T-helper 17 cell (primary cell): ENCODE measurements around the gene SSU72. TPM values are rescaled to one million over a fixed set of nuclear protein-coding genes. Genes with fewer than 3 reads are reported as not detected.
"Not testable (repeated sequence)": the region's sequence is repeated elsewhere in the genome, so short reads cannot be mapped to it uniquely, and the experiment has no call there.

Source experiments
- ATAC-seq: fragments of 150-1000 bp; cut with Tn5 transposase; 2 replicates; pipeline ENCODE4 v1.10.0; 2021; ENCODE audit warnings: mild to moderate bottlenecking, moderate library complexity
- DNase-seq, 3 donors: peaks; one replicate each; pipeline versions ENCODE4 v3.0.0 to v3.0.0-alpha.2; 2020 to 2021
- H3K9me3 ChIP-seq: one replicate; pipeline ENCODE4 v1.7.0; 2013; ENCODE audit warnings: low read length, mild to moderate bottlenecking; ENCODE audit not compliant: control insufficient read depth, poor library complexity, severe bottlenecking
- H3K27ac Mint-ChIP-seq: one replicate; pipeline ENCODE4 v1.8.0; 2022; ENCODE audit warnings: mild to moderate bottlenecking, moderate library complexity, mixed read lengths
- H3K27me3 Mint-ChIP-seq: one replicate; pipeline ENCODE4 v1.8.0; 2022; ENCODE audit warnings: mixed read lengths
- H3K36me3 Mint-ChIP-seq: one replicate; pipeline ENCODE4 v1.8.0; 2022; ENCODE audit warnings: low read depth, mixed read lengths
- H3K4me1 Mint-ChIP-seq: one replicate; pipeline ENCODE4 v1.8.0; 2022; ENCODE audit warnings: mild to moderate bottlenecking, mixed read lengths
- H3K4me3 Mint-ChIP-seq: one replicate; pipeline ENCODE4 v1.8.0; 2022; ENCODE audit warnings: mild to moderate bottlenecking, moderate library complexity, mixed read lengths
- total RNA-seq, 4 donors: library from RNA in 2 of 4; stranded (reverse) in 2 of 4; gene quantifications; one replicate each; pipeline ENCODE4 v1.2.3 and lab custom pipeline; 2022 to 2026

SSU72 gene
- total RNA-seq, 2 donors from 2014 or later: 99.3 to 103 TPM

DNA sequence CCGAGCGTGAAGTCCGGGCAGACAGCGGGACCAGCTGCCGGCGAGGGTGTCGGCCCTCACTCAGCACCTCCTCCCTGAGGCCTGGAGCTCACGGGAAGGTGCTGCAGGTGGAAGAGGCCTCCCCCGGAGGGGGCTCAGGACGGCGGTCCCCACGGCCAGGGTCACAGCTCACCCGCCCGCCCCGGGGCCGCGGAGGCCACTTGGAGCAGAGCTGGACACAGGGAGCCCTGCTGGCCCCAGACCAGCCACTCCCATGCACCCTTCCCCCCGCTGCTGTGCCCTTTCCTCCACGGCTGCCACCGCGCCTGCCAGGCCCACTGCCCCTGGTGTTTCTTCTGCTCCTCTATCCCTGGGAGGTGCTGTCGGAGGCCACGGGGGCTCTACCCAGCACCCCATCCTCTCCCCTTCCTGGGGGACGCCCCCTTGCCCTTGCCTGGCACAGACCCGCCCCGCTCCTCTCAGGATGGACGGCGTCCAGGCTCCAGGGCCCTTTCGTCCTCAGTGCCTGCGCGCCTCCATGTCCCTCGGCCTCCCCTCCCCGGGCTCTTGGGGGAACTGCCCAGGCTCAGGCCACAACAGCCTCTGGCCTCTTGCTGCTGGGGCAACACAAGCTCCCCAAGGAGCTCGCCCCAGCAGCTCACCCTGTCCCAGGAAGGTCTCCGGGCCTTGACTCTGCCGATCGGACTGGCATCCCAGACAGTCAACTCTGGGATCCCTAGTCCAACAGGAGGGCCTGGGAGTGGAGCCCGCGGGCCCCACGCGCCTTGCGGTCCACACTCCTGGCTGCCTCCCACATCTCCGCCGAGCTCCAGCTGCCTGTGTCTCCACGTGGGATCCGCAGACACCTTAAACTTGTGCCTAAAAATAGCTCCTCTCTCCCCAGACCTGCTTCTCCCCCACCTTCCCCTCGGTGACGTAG is 38.4 kb downstream of the SSU72 start:
- Mint-ChIP-seq H3K27me3 (no peaks in the 10 kb centered on the region), H3K4me1 (peaks cover 5% of the 10 kb centered on the region), H3K36me3 (no peaks in the 10 kb centered on the region), H3K27ac (peak overlapping the region; percentile 14), H3K4me3 (no peak overlapping the region)
- ATAC-seq (no peak), DNase-seq (no peak)
- no peaks in the 10 kb centered on the region for H3K9me3 ChIP-seq

DNA sequence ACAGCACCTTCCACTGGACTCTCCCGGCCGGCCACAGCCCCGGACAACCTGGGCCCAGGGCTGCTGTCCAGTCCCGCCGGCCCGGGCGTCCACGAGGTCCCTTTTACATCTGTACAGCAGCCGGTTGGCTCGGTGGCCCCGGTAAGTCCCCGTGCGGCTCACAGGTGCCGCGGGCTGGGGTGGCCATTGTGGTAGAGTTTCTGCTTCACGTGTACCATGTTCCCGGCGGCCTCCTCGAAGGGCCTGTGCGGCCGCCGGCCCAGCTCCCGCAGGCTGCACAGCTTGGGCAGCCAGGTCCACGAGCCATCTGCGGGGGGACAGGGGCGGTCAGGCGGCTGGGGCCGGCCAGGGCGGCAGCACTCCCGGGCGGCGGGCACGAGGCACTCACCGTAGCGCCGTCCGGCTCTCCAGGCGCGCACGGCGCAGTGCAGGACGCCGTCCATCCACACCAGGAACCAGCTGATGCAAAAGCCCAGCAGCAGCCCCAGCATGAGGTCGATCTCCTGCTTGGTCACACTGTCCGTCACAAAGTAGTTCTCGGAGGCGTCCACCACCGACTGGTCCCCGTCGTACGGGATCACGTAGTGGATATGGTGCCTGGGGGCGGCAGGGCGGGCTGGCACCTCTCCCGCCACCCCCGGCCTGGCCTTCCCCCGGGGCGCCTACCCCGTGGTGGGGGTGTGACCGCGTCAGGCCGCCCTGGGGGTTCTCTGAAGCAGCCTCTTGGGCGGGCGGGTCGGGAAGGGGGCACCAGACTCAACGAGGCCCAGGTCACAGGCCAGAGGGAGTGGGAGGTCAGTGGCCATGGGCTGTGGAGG is 39.3 kb downstream of the SSU72 start:
- H3K27ac Mint-ChIP-seq: no peak overlapping the region

DNA sequence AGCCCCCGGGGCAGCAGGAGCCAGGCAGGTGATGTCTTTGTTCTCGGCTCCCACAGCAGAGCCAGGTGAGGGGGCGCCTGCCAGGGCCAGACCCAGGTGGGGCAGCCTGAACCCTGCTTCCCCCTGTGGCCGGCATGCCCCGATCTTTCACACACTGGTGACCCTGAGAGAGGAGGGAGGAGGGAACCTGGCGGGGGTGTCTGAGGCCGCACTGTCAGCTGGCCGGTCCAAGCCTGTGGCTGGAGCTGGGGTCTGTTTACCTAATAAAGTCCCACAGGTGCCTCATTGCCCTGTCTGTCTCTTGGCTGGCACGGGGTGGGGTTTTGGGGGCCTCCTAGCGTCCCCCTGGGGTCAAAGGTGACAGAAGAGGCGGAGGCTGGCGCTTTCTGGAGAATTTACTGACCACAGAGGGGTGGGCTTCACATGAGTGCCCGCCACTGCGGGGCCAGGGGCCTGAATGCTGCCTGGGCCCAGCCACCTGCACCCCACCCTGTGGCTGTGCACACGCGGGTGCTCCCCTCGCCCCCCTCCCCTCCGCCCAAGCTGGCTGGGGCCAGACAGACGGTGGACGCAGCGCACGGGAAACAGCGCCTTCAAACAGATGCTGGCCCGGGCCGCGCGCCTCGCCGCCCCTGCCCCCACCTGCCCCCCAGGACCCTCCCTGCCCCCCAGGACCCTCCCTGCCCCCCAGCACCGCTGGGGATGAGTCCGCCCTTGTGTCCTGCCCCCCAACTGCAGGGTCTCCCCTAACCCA is 40.1 kb downstream of the SSU72 start:
- no peak overlapping the region for H3K27ac Mint-ChIP-seq
- H3K4me3 Mint-ChIP-seq: no peak overlapping the region
- ATAC-seq (no peak), DNase-seq (no peak)
- H3K36me3 Mint-ChIP-seq: no peaks in the 10 kb centered on the region
- peaks cover 4% of the 10 kb centered on the region for H3K4me1 Mint-ChIP-seq
- no peaks in the 10 kb centered on the region for H3K27me3 Mint-ChIP-seq
- H3K9me3 ChIP-seq: no peaks in the 10 kb centered on the region

More for the DNA sequence above, 39.3 kb downstream of the SSU72 start:
- H3K9me3 ChIP-seq: no peaks in the 10 kb centered on the region
- Mint-ChIP-seq H3K4me3 (no peak overlapping the region), H3K36me3 (no peaks in the 10 kb centered on the region), H3K27me3 (no peaks in the 10 kb centered on the region), H3K4me1 (peaks cover 5% of the 10 kb centered on the region)
- ATAC-seq (no peak), DNase-seq (no peak)

DNA sequence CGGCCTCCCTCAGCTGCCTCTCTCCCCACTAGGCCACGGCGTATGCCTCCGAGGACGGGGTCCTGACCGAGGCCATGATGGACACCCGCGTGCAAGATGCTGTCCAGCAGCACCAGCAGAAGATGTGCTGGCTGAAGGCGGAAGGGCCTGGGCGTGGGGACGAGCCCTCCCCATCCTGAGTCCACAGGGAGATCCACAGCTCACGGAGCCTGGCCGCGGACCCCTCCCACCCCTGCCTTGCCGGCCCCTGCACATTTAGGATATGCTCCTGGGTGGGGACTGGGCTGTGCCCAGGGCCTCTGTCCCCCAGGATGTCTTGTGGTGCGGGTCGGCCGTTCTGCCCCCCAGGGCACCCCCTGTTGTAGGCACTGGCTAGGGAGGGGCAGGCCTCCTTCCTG is 40.8 kb downstream of the SSU72 start:
- H3K27ac Mint-ChIP-seq, H3K27me3 Mint-ChIP-seq, H3K36me3 Mint-ChIP-seq, H3K4me1 Mint-ChIP-seq, DNase-seq, H3K4me3 Mint-ChIP-seq, H3K9me3 ChIP-seq, ATAC-seq: not testable (repeated sequence)

DNA sequence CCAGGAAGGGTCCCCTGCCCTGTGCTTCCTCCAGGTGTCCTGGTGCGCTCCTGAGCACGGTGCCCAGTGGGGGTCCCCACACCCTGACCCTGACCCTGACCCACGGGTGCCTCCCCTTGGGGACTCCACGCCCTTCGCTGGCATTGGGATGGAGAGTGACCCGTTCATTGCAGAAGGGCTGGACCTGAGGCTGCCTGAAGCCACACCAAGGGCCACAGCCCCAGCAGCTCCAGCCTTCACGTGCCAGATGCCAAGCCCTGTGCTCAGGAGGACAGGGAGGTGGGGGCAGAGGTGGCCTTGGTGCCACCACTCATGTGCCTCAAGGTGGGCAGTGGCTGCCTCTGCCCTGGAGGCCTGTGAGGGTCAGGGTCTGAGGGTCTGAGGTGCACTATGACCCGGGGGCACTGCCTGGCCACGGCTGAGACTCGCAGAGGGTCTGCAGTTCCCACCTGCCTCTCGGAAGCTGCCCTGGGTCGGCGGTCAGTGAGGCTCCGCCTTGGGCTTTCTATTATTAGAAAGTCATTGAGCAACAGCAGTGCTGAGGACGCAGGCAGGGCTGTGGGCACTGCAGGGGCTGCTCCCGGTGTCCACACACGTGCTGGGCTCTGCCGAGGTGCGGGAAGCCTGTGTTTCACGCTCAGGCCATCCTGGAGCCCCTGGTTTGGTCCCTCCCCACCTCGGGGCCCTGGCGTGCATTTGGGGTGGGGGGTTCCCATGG is 41.3 kb downstream of the SSU72 start:
- DNase-seq, H3K27ac Mint-ChIP-seq, H3K36me3 Mint-ChIP-seq, H3K4me3 Mint-ChIP-seq, H3K9me3 ChIP-seq, ATAC-seq, H3K4me1 Mint-ChIP-seq, H3K27me3 Mint-ChIP-seq: not testable (repeated sequence)

DNA sequence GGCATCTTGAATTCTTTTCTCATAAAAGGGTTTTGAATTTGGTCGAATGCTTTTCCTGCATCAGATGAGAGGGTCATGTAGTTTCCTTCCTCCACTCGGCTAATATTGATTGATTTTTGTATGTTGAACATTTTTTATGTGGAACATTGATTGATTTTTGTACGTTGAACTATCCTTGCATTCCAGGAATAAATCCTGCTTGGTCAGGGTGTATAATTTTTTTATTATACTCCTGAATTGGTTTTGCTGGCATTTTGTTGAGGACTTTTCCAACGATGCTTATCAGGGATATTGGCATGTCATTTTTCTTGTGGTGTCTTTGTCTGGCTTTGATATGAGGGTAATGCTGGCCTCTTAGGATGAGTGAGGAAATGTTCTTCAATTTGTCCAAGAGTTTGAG is 42.7 kb downstream of the SSU72 start:
- Mint-ChIP-seq H3K4me3 (no peak overlapping the region), H3K4me1 (peaks cover 3% of the 10 kb centered on the region), H3K27me3 (no peaks in the 10 kb centered on the region), H3K36me3 (no peaks in the 10 kb centered on the region), H3K27ac (no peak overlapping the region)
- no peak for DNase-seq
- no peaks in the 10 kb centered on the region for H3K9me3 ChIP-seq
- no peak for ATAC-seq

DNA sequence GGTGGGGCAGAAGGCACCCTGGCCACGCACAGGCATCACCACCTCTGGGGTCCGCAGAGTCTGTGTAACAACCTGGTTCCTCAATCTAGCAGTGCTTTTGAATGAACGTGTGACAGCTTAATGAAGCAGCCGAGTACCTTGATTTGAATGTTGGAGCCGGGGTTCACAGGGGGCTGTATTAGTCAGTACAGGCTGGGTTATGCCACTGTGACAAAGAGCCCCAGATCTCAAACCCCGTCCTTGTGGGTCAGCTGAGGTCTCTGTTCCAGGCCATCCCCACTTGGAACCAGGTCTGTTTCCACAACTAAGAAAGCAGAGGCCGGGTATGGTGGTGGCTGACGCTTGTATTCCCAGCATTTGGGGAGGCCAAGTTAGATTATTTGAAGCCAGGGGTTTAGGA is 44.7 kb downstream of the SSU72 start:
- Mint-ChIP-seq H3K36me3 (no peaks in the 10 kb centered on the region), H3K27ac (no peak overlapping the region), H3K4me1 (no peaks in the 10 kb centered on the region), H3K27me3 (no peaks in the 10 kb centered on the region), H3K4me3 (no peak overlapping the region)
- no peak for ATAC-seq
- no peaks in the 10 kb centered on the region for H3K9me3 ChIP-seq
- no peak for DNase-seq

DNA sequence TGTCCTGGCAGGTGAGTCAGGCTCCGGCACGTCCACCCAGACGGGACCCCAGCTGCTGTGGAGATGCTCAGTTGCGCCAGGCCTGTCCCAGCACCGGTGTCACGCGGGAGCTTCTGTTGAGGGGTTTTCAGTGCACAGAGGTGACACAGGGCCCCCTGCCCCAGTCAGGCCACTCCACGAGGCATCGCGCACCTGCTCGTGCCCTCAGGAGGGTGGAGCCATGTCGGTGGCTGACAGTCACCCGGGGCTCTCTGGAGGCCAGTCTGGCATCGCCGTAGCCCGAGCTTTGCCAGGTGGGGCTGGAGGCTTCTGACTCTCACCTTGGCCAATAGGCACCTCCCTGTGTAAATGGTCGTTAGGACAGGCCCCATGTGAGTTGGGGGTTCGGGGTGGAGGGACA is 45.3 kb downstream of the SSU72 start:
- no peaks in the 10 kb centered on the region for H3K9me3 ChIP-seq
- DNase-seq (no peak), ATAC-seq (no peak)
- H3K36me3 Mint-ChIP-seq: no peaks in the 10 kb centered on the region
- H3K4me1 Mint-ChIP-seq: no peaks in the 10 kb centered on the region
- no peak overlapping the region for H3K4me3 Mint-ChIP-seq
- no peaks in the 10 kb centered on the region for H3K27me3 Mint-ChIP-seq
- H3K27ac Mint-ChIP-seq: no peak overlapping the region

DNA sequence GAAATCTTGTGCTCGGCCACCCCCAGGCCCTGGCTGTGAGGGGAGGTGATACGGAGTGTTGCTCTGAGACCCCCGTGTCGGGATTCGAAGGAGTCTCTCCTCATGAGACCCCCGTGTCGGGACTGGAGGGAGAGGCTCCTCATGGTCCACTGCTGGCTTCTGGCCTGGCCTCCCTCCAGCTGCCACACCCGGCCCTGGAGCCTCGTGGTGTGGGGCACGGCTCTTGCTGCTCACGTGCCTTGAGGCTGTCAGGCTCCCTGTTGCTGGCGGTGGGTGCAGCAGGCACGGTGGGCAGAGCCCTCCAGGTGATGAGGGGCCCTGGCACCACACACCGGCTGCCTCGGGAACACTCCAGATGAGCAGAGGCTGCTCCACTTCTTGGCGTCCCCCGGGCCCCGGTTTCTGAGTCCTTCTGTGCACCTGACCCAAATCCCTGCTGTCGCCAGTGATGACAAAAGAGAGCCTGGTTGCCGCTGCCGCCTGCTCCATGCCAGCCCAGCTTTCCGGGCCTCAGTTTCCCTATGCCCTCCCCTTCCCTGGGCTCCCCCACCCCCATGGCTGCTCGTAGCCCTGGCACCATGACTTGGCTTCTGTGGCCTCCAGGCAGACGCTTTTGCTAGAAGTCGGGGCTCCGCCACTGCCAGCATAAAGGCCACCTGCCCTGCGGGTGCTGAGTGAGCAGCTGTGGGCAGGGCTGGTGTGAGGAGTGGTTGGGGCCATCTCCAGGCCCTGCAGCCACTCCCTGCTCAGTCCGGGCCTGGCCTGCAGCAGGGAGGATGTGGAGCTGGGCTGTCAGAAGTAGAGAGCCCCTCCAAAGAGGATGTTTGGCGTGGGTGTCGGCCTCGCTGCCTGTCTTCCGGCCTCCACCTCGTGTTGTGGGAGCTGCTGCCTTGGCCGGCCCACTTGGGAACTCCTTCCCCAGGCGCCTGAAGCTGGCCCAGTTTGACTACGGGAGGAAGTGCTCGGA is 46.1 kb downstream of the SSU72 start:
- no peaks in the 10 kb centered on the region for H3K36me3 Mint-ChIP-seq
- no peaks in the 10 kb centered on the region for H3K27me3 Mint-ChIP-seq
- ATAC-seq (no peak), DNase-seq (no peak)
- no peaks in the 10 kb centered on the region for H3K9me3 ChIP-seq
- no peak overlapping the region for H3K27ac Mint-ChIP-seq
- no peak overlapping the region for H3K4me3 Mint-ChIP-seq
- no peaks in the 10 kb centered on the region for H3K4me1 Mint-ChIP-seq

DNA sequence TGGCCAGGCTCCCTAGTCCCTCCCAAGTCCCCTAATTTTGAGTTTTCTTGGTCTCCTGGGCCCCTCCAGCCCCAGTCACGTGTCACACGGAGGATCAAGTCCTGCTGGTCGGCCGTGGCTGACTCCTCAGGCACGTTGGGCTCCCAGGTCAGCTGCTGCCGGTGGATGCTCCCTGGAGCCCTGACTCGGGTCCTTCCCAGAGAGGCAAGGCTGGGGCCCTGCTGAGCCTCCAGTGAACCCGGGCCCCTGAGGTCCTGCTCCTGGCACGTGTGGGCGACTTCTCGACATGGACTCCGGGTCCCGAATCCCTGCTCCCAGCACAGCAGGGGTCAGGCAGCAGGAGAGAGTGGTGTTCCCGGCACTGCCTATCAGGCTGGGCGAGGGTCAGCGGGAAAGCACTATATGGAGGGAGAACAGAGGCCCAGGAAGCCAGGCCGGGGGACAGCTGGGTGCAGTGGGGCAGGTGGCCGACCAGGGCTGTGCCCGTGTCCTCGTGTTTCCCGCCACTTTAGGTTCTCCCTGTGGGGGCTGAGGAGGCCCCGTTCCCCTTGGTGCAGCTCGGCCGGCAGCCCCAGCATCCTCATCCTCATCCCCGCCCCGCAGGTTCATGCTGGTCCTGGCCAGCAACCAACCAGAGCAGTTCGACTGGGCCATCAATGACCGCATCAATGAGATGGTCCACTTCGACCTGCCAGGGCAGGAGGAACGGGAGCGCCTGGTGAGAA is 47.4 kb downstream of the SSU72 start:
- H3K4me3 Mint-ChIP-seq: no peak overlapping the region
- no peak for ATAC-seq
- no peaks in the 10 kb centered on the region for H3K36me3 Mint-ChIP-seq
- H3K9me3 ChIP-seq: no peaks in the 10 kb centered on the region
- DNase-seq: no peak
- no peak overlapping the region for H3K27ac Mint-ChIP-seq
- no peaks in the 10 kb centered on the region for H3K4me1 Mint-ChIP-seq
- H3K27me3 Mint-ChIP-seq: no peaks in the 10 kb centered on the region

DNA sequence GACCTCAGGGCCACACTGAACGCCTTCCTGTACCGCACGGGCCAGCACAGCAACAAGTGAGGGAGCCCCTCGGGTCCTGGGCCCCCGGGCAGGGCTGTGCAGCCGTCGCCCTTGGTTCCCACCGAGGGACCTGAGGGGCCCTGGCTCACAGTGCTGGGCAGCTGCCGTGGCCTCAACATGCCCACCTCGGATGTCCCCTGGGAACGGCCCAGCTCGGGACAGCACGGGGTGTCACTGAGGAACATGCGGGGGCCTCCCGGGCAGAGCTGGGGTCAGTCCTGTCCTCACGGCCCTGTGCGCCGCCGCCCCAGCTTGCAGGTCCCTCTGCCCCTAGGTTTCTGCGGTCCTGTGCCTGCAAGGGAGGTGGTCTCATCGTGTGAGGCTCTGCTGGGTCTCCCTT is 48.2 kb downstream of the SSU72 start:
- not testable (repeated sequence) for H3K27ac Mint-ChIP-seq, H3K9me3 ChIP-seq, H3K4me1 Mint-ChIP-seq, DNase-seq, H3K27me3 Mint-ChIP-seq, ATAC-seq, H3K4me3 Mint-ChIP-seq, H3K36me3 Mint-ChIP-seq
